HG03139 (cell line): ENCODE data around the gene PPM1K.
A peak's percentile ranks its signal among the peaks of the same experiment; 100 is the strongest.

Source experiments
- ATAC-seq: cut with Tn5 transposase; IDR thresholded peaks from one replicate; pipeline ENCODE4 v1.9.1; 2021; ENCODE audit not compliant: unreplicated experiment

Gene PPM1K

GRCh38 chr4:88223516-88223915 is 60.8 kb downstream of the PPM1K start:
- no peak for ATAC-seq

GRCh38 chr4:88219099-88219498 is 65.3 kb downstream of the PPM1K start:
- peak; percentile 69 for ATAC-seq

GRCh38 chr4:88217169-88217568 is 67.2 kb downstream of the PPM1K start:
- no peak for ATAC-seq

- ATAC-seq = no peak
These were observed 68.0 kb downstream of the PPM1K start for GRCh38 chr4:88216395-88216794.

GRCh38 chr4:88215351-88215750 is 69.0 kb downstream of the PPM1K start:
- ATAC-seq = no peak

- ATAC-seq = no peak
These were observed 72.2 kb downstream of the PPM1K start for GRCh38 chr4:88212253-88212561.

- ATAC-seq = no peak
These were observed 72.7 kb downstream of the PPM1K start for GRCh38 chr4:88211473-88212252.

GRCh38 chr4:88208156-88208555 is 76.2 kb downstream of the PPM1K start:
- ATAC-seq = no peak
